Adrenal gland (tissue), 5 donors: ENCODE data around the gene CACNA1H.

Experiments used
- CTCF ChIP-seq, 6 experiments: fragments of 450-650 bp in 4 of 6; fragments of 200-600 bp in 2 of 6; sonication (generic) in 1 of 6; IDR thresholded peaks; 1 replicate in 5 of 6; 2 replicates in 1 of 6; pipeline versions ENCODE4 v1.5.1 to v1.8.0; 2016 to 2021; ENCODE audit warnings: antibody characterized with exemption in 6 of 6, mild to moderate bottlenecking in 2 of 6, moderate library complexity in 1 of 6
- POLR2A ChIP-seq, 2 donors: fragments of 450-650 bp; IDR thresholded peaks; one replicate each; pipeline ENCODE4 v1.6.1; 2017; ENCODE audit warnings: antibody characterized with exemption in 2 of 2, mild to moderate bottlenecking in 2 of 2, moderate library complexity in 1 of 2
- donor health status: DM: no; HTN: no; CAD: no.

- TF ChIP-seq CTCF (IDR thresholded peaks at IDR 0.05) (no peak), POLR2A (IDR thresholded peaks at IDR 0.05) (no peak)
Measured at GRCh38 chr16:1201444-1201843, 48.5 kb downstream of the CACNA1H start.
